Breast epithelium (tissue), 3 donors: ENCODE results near the gene ZNF487.

ENCODE experiments used
- CTCF ChIP-seq, 3 donors: fragments of 450-650 bp; IDR thresholded peaks; one replicate each; pipeline ENCODE4 v1.5.1; 2016 to 2017; ENCODE audit warnings: antibody characterized with exemption in 3 of 3, mild to moderate bottlenecking in 3 of 3, moderate library complexity in 3 of 3
- POLR2A ChIP-seq: fragments of 450-650 bp; IDR thresholded peaks from one replicate; pipeline ENCODE4 v1.6.1; 2016; ENCODE audit warnings: antibody characterized with exemption, mild to moderate bottlenecking, moderate library complexity

- TF ChIP-seq CTCF (IDR thresholded peaks at IDR 0.05) (no peak), POLR2A (no peak)
Observed at GRCh38 chr10:43491855-43492254, 54.9 kb downstream of the ZNF487 start.
